ENCODE results near the gene ROBO4. TPM values are rescaled to one million over a fixed set of nuclear protein-coding genes. Genes with fewer than 3 reads are reported as not detected.

Gene ROBO4
- total RNA-seq, 1 donor from 2014 or later, result not detected

DNA sequence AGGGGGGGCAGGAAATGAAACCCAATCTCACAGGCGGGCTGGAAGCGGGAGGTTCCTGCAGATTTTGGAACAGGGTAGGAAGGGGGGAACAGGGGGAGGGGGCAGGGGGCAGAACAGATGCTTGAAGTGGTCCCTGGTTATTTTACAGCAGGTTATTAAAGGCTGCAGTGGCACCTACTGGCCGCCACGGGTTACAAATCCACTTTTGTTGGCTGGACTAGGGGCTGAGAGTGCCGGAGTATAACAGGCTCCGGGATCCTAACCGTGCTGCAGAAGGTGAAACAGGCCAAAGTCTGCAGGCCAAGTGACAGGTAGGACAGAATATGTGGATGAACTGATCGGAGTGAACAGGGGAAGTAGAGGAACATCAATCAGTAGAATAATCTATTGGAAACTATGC, 30.0 kb downstream of the ROBO4 start:
- intact Hi-C loops (cut with micrococcal nuclease), result loop anchor here (1.0 to 10.0 kb wide), 4 partner anchors 31 to 453 kb away; no protein-coding TSS in a partner anchor
- peaks cover 88% of the 10 kb centered on the region for H3K27me3 Mint-ChIP-seq
- no peaks in the 10 kb centered on the region for H3K9me3 Mint-ChIP-seq
- CTCF ChIA-PET, result interaction anchor here (2.1 kb wide), 2 partner anchors 198 to 223 kb away, joined by 6 to 11 read pairs; no protein-coding TSS in a partner anchor
- H3K4me1 Mint-ChIP-seq, result peaks cover 30% of the 10 kb centered on the region
- POLR2A ChIA-PET, result interaction anchor here (0.6 kb wide), 2 partner anchors 116 to 467 kb away, joined by 3 to 5 read pairs; no protein-coding TSS in a partner anchor
- TF ChIP-seq, protein P1, sequence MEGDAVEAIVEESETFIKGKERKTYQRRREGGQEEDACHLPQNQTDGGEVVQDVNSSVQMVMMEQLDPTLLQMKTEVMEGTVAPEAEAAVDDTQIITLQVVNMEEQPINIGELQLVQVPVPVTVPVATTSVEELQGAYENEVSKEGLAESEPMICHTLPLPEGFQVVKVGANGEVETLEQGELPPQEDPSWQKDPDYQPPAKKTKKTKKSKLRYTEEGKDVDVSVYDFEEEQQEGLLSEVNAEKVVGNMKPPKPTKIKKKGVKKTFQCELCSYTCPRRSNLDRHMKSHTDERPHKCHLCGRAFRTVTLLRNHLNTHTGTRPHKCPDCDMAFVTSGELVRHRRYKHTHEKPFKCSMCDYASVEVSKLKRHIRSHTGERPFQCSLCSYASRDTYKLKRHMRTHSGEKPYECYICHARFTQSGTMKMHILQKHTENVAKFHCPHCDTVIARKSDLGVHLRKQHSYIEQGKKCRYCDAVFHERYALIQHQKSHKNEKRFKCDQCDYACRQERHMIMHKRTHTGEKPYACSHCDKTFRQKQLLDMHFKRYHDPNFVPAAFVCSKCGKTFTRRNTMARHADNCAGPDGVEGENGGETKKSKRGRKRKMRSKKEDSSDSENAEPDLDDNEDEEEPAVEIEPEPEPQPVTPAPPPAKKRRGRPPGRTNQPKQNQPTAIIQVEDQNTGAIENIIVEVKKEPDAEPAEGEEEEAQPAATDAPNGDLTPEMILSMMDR (IDR thresholded peaks at IDR 0.05), result no peak
- ATAC-seq (ENCODE audit: low read depth), result peak; percentile 50
- no peak for DNase-seq
- no peak overlapping the region for H3K27ac Mint-ChIP-seq
- no peak overlapping the region for H3K4me3 Mint-ChIP-seq
- H3K36me3 Mint-ChIP-seq (ENCODE audit: low read depth), result no peaks in the 10 kb centered on the region

DNA sequence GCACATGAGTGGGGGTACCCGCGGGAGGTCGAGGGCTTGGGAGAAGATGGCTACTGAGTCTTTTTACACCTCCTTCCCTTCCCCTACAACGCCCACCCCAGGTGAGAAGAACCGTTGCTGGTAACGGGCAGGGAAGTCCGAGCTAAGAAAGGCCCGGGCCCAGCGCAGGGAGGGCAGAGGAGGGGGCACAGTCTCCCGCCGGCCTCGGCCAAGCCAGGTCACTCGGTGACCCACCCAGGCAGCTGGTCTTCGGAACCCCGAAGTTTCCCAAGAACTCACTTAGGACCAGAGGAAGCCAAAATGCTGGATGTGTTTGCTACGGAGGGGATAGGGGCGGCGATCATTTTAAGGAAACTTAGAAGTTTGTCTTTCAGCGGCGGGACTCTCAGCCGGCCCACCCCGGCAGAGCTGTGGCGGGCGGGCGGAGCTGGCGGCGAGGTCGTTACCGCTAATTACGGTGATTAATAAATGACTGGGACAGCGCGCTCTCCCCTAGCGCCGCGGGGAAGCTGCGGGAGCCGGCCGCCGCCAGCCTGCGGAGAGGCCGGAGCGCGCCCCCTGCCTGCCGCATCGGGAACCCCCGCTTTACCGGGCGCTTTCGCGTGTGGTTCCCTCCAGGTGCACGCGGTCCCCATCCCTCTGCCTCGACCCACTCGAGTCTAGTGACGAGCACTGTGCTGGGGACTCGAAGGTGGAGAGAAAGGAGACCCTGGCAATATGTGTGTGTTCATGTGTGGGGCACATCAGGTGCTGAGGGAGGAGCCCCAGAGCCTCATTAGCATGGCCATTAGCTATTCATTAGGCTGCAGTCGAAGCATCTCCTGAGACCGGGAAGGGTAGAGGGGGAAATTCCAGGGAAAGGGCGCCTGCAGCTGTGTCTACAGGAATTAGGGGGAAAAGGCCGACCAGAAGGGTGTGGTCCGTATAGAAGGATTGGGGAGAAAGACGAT, 31.5 kb downstream of the ROBO4 start:
- Mint-ChIP-seq H3K4me1 (peaks cover 30% of the 10 kb centered on the region), H3K9me3 (no peaks in the 10 kb centered on the region), H3K4me3 (no peak overlapping the region), H3K27ac (no peak overlapping the region), H3K36me3 (ENCODE audit: low read depth) (no peaks in the 10 kb centered on the region), H3K27me3 (peaks cover 85% of the 10 kb centered on the region)
- ChIA-PET CTCF (interaction anchor here (1.3 to 2.1 kb wide), 5 partner anchors 10 to 221 kb away, joined by 3 to 11 read pairs (median 6); no protein-coding TSS in a partner anchor), POLR2A (no interaction called here)
- DNase-seq (peak; percentile 43), ATAC-seq (ENCODE audit: low read depth) (peak; percentile 28)
- intact Hi-C loops (cut with micrococcal nuclease), result loop anchor here (2.0 to 10.0 kb wide), 2 partner anchors 29 to 451 kb away; no protein-coding TSS in a partner anchor
- TF ChIP-seq, protein P1 (IDR thresholded peaks at IDR 0.05), result no peak

DNA sequence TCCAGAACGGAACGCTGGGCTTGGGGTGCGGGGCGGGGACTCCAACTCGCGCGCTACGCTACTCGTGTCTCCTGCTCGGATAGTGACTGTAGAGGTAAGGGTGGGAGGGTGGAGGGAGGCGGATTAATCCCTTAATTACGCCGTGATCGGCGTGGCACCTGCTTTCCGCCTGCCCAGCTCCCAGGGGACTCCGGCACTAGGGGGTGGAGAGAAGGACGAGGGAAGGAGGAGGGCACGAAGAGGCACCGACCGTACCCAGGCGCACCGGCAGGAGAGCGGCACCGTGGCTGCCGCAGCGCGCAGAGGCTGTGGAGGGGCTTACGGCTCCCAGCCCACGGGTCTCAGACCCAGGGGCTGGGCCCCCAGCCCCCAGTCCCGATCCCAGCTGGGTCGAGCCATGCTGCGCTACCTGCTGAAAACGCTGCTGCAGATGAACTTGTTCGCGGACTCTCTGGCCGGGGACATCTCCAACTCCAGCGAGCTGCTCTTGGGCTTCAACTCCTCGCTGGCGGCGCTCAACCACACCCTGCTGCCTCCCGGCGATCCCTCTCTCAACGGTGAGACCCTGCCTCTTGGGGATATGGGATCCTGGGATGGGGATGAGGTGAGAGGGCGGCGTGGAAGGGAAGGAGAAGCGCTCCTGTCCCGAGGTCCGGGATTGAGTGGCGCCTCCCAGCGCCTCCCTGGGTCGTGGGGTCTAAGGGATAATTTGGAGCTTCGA, 32.3 kb downstream of the ROBO4 start, which contains the start of gene ROBO3:
ROBO3 (plus strand) TSS at position 252 of the 721 bp plus-strand sequence; CDS start at position 398, 146 bp downstream.
- POLR2A ChIA-PET, result no interaction called here
- ATAC-seq (ENCODE audit: low read depth) (no peak), DNase-seq (no peak)
- Mint-ChIP-seq H3K9me3 (no peaks in the 10 kb centered on the region), H3K27ac (no peak within 1 kb of the TSS), H3K4me1 (peaks cover 30% of the 10 kb centered on the region), H3K27me3 (peaks cover 85% of the 10 kb centered on the region), H3K36me3 (ENCODE audit: low read depth) (no peaks in the 10 kb centered on the region), H3K4me3 (no peak within 1 kb of the TSS)
- intact Hi-C loops (cut with micrococcal nuclease), result loop anchor here (10.0 kb wide), 1 partner anchor 451 kb away; no protein-coding TSS in a partner anchor
- CTCF ChIA-PET, result interaction anchor here (1.3 to 2.1 kb wide), 5 partner anchors 11 to 220 kb away, joined by 3 to 11 read pairs (median 6); no protein-coding TSS in a partner anchor
- TF ChIP-seq, protein P1 (IDR thresholded peaks at IDR 0.05), result no peak

DNA sequence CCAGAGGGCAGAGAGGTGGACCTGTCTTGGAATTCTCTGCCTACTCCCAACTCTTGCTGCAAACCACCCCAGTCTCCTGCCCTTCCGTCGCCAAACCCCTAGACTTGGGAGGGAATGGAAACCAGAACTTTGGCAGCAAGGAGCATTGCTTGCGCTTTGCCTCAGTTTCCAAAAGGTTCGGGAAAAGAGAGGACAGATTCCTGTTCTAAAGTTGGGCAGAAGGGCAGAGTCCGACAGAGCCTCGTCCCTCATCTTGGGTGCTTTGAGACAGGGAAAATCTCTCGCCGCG, 32.8 kb downstream of the ROBO4 start:
- no peak overlapping the region for H3K27ac Mint-ChIP-seq
- POLR2A ChIA-PET, result no interaction called here
- CTCF ChIA-PET, result interaction anchor here (2.0 kb wide), 1 partner anchor 11 kb away, joined by 9 read pairs; no protein-coding TSS in a partner anchor
- no peaks in the 10 kb centered on the region for H3K36me3 Mint-ChIP-seq (ENCODE audit: low read depth)
- ATAC-seq (ENCODE audit: low read depth) (no peak), DNase-seq (no peak)
- H3K27me3 Mint-ChIP-seq, result peaks cover 81% of the 10 kb centered on the region
- TF ChIP-seq, protein P1 (IDR thresholded peaks at IDR 0.05), result no peak
- no peak overlapping the region for H3K4me3 Mint-ChIP-seq
- H3K4me1 Mint-ChIP-seq, result peaks cover 30% of the 10 kb centered on the region
- intact Hi-C loops (cut with micrococcal nuclease), result loop anchor here (10.0 kb wide), 1 partner anchor 450 kb away; no protein-coding TSS in a partner anchor
- no peaks in the 10 kb centered on the region for H3K9me3 Mint-ChIP-seq

Data from activated B cell treated with CpG ODN at 0.5 μM for 24 hours (primary cell).